Measurements from ENCODE around the gene ATP1A2. TPM values are rescaled to one million over a fixed set of nuclear protein-coding genes. Genes with fewer than 3 reads are reported as not detected.

The ATP1A2 gene
- total and polyA plus RNA-seq, 2 of the 8 experiments (the other 6 are each of a cell fraction or from before 2014, with no cell fraction given): 39.7 to 40.8 TPM

GRCh38 chr1:160192234-160192633 lies 76.7 kb downstream of the ATP1A2 start:
- Histone ChIP-seq H2AFZ (ENCODE audit: low read length) (no peak overlapping the region), H3K4me1 (replicated peaks in 1 of 4; ENCODE audit: control insufficient read depth in 3 of 4, insufficient read depth in 4 of 4, low read length in 3 of 4) (peaks cover 3 to 26% (median 8%) of the 10 kb centered on the region in 4 experiments; a peak in 6 of 7 replicates), H3K4me2 (ENCODE audit: insufficient read depth in 1 of 2, low read depth in 2 of 2, low read length in 2 of 2) (no peak overlapping the region), H3K18ac (ENCODE audit: extremely low read depth, low read length) (no peak overlapping the region), H3K9ac (replicated peaks in 1 of 4; ENCODE audit: extremely low read depth in 1 of 4, low read depth in 3 of 4, low read length in 3 of 4) (no peak overlapping the region), H4K91ac (replicated peaks; ENCODE audit: insufficient read length, low read length) (peak overlapping the region; percentile 49), H3K4ac (replicated peaks; ENCODE audit: insufficient read length, low read depth, low read length) (no peak overlapping the region), H4K8ac (ENCODE audit: extremely low read depth, insufficient read depth, low read length) (no peak overlapping the region; the same call in 1 of the 2 replicates), H2BK15ac (ENCODE audit: low read length) (0 out of 2 replicates have a peak overlapping the region, but pooled peaks have one; percentile 55), H3K27ac (ENCODE audit: low read depth, low read length) (no peak overlapping the region), H4K20me1 (replicated peaks in 1 of 2; ENCODE audit: control insufficient read depth in 1 of 2, insufficient read depth in 2 of 2, low read length in 2 of 2) (peaks cover 0 to 9% of the 10 kb centered on the region in 2 experiments), H2BK12ac (ENCODE audit: low read depth, low read length) (peak overlapping the region; percentile 98), H2BK120ac (replicated peaks; ENCODE audit: low read depth, low read length) (no peak overlapping the region), H3K79me1 (ENCODE audit: low read depth, low read length) (peaks cover 4% of the 10 kb centered on the region; the same call in 1 of the 2 replicates), H3K23me2 (ENCODE audit: low read depth, low read length) (peaks cover 10% of the 10 kb centered on the region), H3K79me2 (ENCODE audit: control insufficient read depth in 1 of 2, insufficient read depth in 2 of 2, low read length in 2 of 2) (no peaks in the 10 kb centered on the region), H3K14ac (ENCODE audit: insufficient read length) (no peak overlapping the region), H3K4me3 (ENCODE audit: extremely low read depth in 1 of 4, insufficient read depth in 2 of 4, low read depth in 3 of 4, low read length in 4 of 4) (no peak overlapping the region), H2BK5ac (ENCODE audit: low read depth, low read length) (peak overlapping the region; percentile 40; the same call in 1 of the 2 replicates), H2BK20ac (ENCODE audit: low read length) (peak overlapping the region; percentile 83; the same call in 1 of the 2 replicates), H3K36me3 (ENCODE audit: control insufficient read depth in 2 of 4, insufficient read depth in 4 of 4, low read length in 3 of 4) (no peaks in the 10 kb centered on the region; a peak in 1 of 8 replicates), H3K9me3 (ENCODE audit: insufficient read depth in 2 of 2, low read depth in 1 of 2, low read length in 1 of 2) (no peaks in the 10 kb centered on the region), H2AK5ac (ENCODE audit: low read depth, low read length) (0 out of 2 replicates have a peak overlapping the region, but pooled peaks have one; percentile 91), H3K27me3 (replicated peaks in 1 of 4; ENCODE audit: control insufficient read depth in 3 of 4, extremely low read depth in 1 of 4, insufficient read depth in 3 of 4, low read length in 3 of 4) (no peaks in the 10 kb centered on the region; a peak in 1 of 7 replicates), H3K23ac (ENCODE audit: insufficient read length) (no peak overlapping the region), H4K5ac (ENCODE audit: insufficient read length, low read depth, low read length) (no peak overlapping the region), H3K56ac (replicated peaks; ENCODE audit: insufficient read length, low read depth, low read length) (no peak overlapping the region)
- no peak for TF ChIP-seq YY1 (IDR thresholded peaks at IDR 0.05; ENCODE audit: low read depth, low read length)
- TF ChIP-seq CTBP2 (IDR thresholded peaks at IDR 0.05; ENCODE audit: borderline replicate concordance, insufficient read depth, insufficient read length, low read length): no peak
- TF ChIP-seq SIRT6 (IDR thresholded peaks at IDR 0.05; ENCODE audit: low read length): no peak
- TF ChIP-seq TAF1 (IDR thresholded peaks at IDR 0.05; ENCODE audit: low read depth, low read length): no peak
- no peak for TF ChIP-seq ZNF274 (IDR thresholded peaks at IDR 0.05; ENCODE audit: borderline replicate concordance, extremely low read depth, low read length)
- no peak for TF ChIP-seq KDM5A (IDR thresholded peaks at IDR 0.05; ENCODE audit: low read length)
- no peak for TF ChIP-seq CREB1 (IDR thresholded peaks at IDR 0.05)
- TF ChIP-seq CHD1 (IDR thresholded peaks at IDR 0.05; ENCODE audit: low read depth, low read length): no peak
- TF ChIP-seq, protein P1, sequence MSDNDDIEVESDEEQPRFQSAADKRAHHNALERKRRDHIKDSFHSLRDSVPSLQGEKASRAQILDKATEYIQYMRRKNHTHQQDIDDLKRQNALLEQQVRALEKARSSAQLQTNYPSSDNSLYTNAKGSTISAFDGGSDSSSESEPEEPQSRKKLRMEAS (IDR thresholded peaks at IDR 0.05): no peak
- no peak for TF ChIP-seq NRF1 (IDR thresholded peaks at IDR 0.05; ENCODE audit: low read depth, low read length)
- no peak for TF ChIP-seq TAF7 (optimal IDR thresholded peaks at IDR 0.05; ENCODE audit: borderline replicate concordance, low read depth, low read length)
- ChIA-PET CTCF (ENCODE audit: partially characterized antibody) (interaction anchor here (1.2 to 8.6 kb wide), 19 partner anchors 11 to 184 kb away, joined by 3 to 195 read pairs (median 13); partner anchors contain the start of genes ATP1A2 and PEA15), POLR2A (ENCODE audit: partially characterized antibody) (interaction anchor here (1.0 to 5.9 kb wide), 9 partner anchors 10 to 92 kb away, joined by 3 to 61 read pairs (median 5); partner anchors contain the start of genes PEA15 and PEX19)
- FAIRE-seq (no peak), DNase-seq (ENCODE audit: low read depth in 1 of 2, low spot score in 2 of 2) (no peak)
